PC-9 (cell line): Measurements from ENCODE around the gene KLC4.

Experiments
- CTCF ChIP-seq: fragments of 200-600 bp; sonication (generic); conservative IDR thresholded peaks from 2 replicates; pipeline ENCODE4 v1.6.1; 2017; ENCODE audit warnings: mixed run types, antibody characterized with exemption, mild to moderate bottlenecking, moderate library complexity
- EZH2 ChIP-seq: fragments of 200-600 bp; sonication (generic); IDR thresholded peaks from 2 replicates; pipeline ENCODE4 v1.8.0; 2017; ENCODE audit warnings: antibody characterized with exemption, low read depth

- TF ChIP-seq CTCF (no peak), EZH2 (no peak)
Observed at GRCh38 chr6:43074847-43075669, 15.6 kb downstream of the KLC4 start.
